DND-41 (cell line): ENCODE results near the gene ACTL8.

Source experiments
- ATAC-seq: fragments of 200-7000 bp; cut with Tn5 transposase; 3 replicates; pipeline ENCODE4 v1.9.1; 2021; ENCODE audit warnings: low read depth; ENCODE audit not compliant: insufficient read depth
- DNase-seq: peaks from one replicate; pipeline ENCODE4 v3.0.0-alpha.2; 2020
- H2AFZ ChIP-seq: 2 replicates; pipeline ENCODE4 v1.6.0; 2012; ENCODE audit warnings: low read depth, low read length
- H3K27ac ChIP-seq: 2 replicates; pipeline ENCODE4 v1.5.1; 2012; ENCODE audit warnings: low read length, inconsistent platforms
- H3K27me3 ChIP-seq: fragments of 200-600 bp; sonication (generic); 2 replicates; pipeline ENCODE4 v1.6.0; 2012; ENCODE audit warnings: low read length, mild to moderate bottlenecking, inconsistent platforms; ENCODE audit not compliant: insufficient read depth, poor library complexity
- H3K36me3 ChIP-seq: 2 replicates; pipeline ENCODE4 v1.5.1; 2012; ENCODE audit warnings: low read length, inconsistent platforms; ENCODE audit not compliant: insufficient read depth
- H3K4me1 ChIP-seq: 2 replicates; pipeline ENCODE4 v1.5.1; 2012; ENCODE audit warnings: mild to moderate bottlenecking, low read length; ENCODE audit not compliant: insufficient read depth
- H3K4me2 ChIP-seq: 2 replicates; pipeline ENCODE4 v1.6.0; 2012; ENCODE audit warnings: mild to moderate bottlenecking, moderate library complexity, low read length, inconsistent platforms; ENCODE audit not compliant: insufficient read depth
- H3K4me3 ChIP-seq, 2 experiments: fragments of 200-600 bp in 1 of 2; shearing (Covaris generic) in 1 of 2; 2 replicates each; pipeline ENCODE4 v1.5.1; 2012 to 2016; ENCODE audit warnings: inconsistent platforms in 2 of 2, low read length in 2 of 2, mild to moderate bottlenecking in 2 of 2, low read depth in 1 of 2, moderate library complexity in 1 of 2
- H3K79me2 ChIP-seq: 2 replicates; pipeline ENCODE4 v1.6.0; 2012; ENCODE audit warnings: low read length, inconsistent platforms; ENCODE audit not compliant: insufficient read depth
- H3K9ac ChIP-seq: 2 replicates; pipeline ENCODE4 v1.6.0; 2012; ENCODE audit warnings: low read depth, mild to moderate bottlenecking, inconsistent platforms, low read length, moderate library complexity
- H3K9me3 ChIP-seq: 2 replicates; pipeline ENCODE4 v1.5.1; 2012; ENCODE audit warnings: low read length, moderate library complexity, mild to moderate bottlenecking, inconsistent platforms; ENCODE audit not compliant: insufficient read depth, severe bottlenecking
- H4K20me1 ChIP-seq: 2 replicates; pipeline ENCODE4 v1.6.0; 2012; ENCODE audit warnings: low read length; ENCODE audit not compliant: insufficient read depth
- CTCF ChIP-seq: IDR thresholded peaks from 2 replicates; pipeline ENCODE4 v1.5.1; 2012; ENCODE audit warnings: borderline replicate concordance, low read length, moderate library complexity, mild to moderate bottlenecking; ENCODE audit not compliant: poor library complexity, severe bottlenecking; ENCODE audit errors: extremely low read depth
- EZH2 ChIP-seq: IDR thresholded peaks from 3 replicates; pipeline ENCODE4 v1.6.1; 2012; ENCODE audit warnings: borderline replicate concordance, low read depth, mild to moderate bottlenecking, moderate library complexity, low read length, inconsistent platforms; ENCODE audit not compliant: severe bottlenecking

ACTL8 gene

GRCh38 chr1:17870679-17871078, 115.5 kb downstream of the ACTL8 start:
- Histone ChIP-seq H3K79me2 (no peaks in the 10 kb centered on the region), H3K36me3 (no peaks in the 10 kb centered on the region), H3K4me2 (no peak overlapping the region), H4K20me1 (no peaks in the 10 kb centered on the region), H3K4me1 (no peaks in the 10 kb centered on the region), H3K9me3 (no peaks in the 10 kb centered on the region), H2AFZ (no peak overlapping the region), H3K27ac (no peak overlapping the region), H3K27me3 (no peaks in the 10 kb centered on the region), H3K9ac (no peak overlapping the region), H3K4me3 (no peak overlapping the region)
- DNase-seq (no peak), ATAC-seq (no peak)
- TF ChIP-seq EZH2, result no peak
- TF ChIP-seq CTCF, result no peak

- no peak for TF ChIP-seq CTCF
- no peak for TF ChIP-seq EZH2
- no peak overlapping the region for H3K27ac ChIP-seq
- H2AFZ ChIP-seq, result no peak overlapping the region
- H4K20me1 ChIP-seq, result no peaks in the 10 kb centered on the region
- no peak for DNase-seq
- H3K4me2 ChIP-seq, result no peak overlapping the region
- H3K27me3 ChIP-seq, result no peaks in the 10 kb centered on the region
- ATAC-seq, result no peak
- H3K36me3 ChIP-seq, result no peaks in the 10 kb centered on the region
- no peak overlapping the region for H3K4me3 ChIP-seq
- H3K9me3 ChIP-seq, result no peaks in the 10 kb centered on the region
- H3K4me1 ChIP-seq, result no peaks in the 10 kb centered on the region
- no peak overlapping the region for H3K9ac ChIP-seq
- no peaks in the 10 kb centered on the region for H3K79me2 ChIP-seq
These were observed 118.0 kb downstream of the ACTL8 start for GRCh38 chr1:17873007-17873675.

GRCh38 chr1:17874231-17874630, 119.1 kb downstream of the ACTL8 start:
- Histone ChIP-seq H3K4me2 (no peak overlapping the region), H2AFZ (no peak overlapping the region), H3K36me3 (no peaks in the 10 kb centered on the region), H3K4me3 (no peak overlapping the region), H3K9ac (no peak overlapping the region), H3K79me2 (no peaks in the 10 kb centered on the region), H4K20me1 (no peaks in the 10 kb centered on the region), H3K27me3 (no peaks in the 10 kb centered on the region), H3K9me3 (no peaks in the 10 kb centered on the region), H3K27ac (no peak overlapping the region), H3K4me1 (no peaks in the 10 kb centered on the region)
- ATAC-seq (no peak), DNase-seq (no peak)
- TF ChIP-seq CTCF (no peak), EZH2 (no peak)
